ENCODE results near the gene OSBPL9.

Gene OSBPL9

DNA sequence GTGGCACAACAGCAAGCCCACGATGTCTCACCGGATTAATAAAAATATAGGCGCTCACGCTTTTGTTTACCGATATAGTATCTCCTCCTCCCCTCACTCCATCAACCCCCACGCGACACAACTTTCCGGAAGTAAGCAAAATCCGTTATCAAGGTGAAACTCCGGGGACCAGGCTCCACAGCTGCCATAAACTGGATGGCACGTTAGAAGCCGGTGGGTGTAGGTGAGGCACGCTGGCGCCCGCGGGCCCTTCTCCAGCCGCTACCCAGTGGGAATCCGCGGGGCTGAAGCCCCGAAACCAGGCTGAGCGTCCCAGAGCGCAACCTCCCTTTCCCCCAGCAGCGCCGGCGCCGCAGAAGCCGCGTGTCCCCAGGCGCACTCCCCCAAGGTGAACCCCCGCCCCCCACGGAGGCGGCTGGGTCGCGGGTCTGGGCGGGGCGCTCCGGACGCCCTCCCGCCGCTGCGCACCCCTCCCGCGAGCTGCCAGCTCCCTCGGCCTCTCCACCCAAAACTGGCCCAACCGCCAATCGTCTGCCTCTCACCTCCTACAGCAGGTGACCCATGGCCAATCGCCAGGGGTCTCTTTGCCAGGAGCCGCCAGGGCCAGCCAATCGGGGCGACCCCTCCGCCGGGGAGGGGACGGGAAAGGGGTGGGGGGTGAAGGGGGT lies 112.4 kb downstream of the OSBPL9 start (continued):
- TF ChIP-seq, protein P1, sequence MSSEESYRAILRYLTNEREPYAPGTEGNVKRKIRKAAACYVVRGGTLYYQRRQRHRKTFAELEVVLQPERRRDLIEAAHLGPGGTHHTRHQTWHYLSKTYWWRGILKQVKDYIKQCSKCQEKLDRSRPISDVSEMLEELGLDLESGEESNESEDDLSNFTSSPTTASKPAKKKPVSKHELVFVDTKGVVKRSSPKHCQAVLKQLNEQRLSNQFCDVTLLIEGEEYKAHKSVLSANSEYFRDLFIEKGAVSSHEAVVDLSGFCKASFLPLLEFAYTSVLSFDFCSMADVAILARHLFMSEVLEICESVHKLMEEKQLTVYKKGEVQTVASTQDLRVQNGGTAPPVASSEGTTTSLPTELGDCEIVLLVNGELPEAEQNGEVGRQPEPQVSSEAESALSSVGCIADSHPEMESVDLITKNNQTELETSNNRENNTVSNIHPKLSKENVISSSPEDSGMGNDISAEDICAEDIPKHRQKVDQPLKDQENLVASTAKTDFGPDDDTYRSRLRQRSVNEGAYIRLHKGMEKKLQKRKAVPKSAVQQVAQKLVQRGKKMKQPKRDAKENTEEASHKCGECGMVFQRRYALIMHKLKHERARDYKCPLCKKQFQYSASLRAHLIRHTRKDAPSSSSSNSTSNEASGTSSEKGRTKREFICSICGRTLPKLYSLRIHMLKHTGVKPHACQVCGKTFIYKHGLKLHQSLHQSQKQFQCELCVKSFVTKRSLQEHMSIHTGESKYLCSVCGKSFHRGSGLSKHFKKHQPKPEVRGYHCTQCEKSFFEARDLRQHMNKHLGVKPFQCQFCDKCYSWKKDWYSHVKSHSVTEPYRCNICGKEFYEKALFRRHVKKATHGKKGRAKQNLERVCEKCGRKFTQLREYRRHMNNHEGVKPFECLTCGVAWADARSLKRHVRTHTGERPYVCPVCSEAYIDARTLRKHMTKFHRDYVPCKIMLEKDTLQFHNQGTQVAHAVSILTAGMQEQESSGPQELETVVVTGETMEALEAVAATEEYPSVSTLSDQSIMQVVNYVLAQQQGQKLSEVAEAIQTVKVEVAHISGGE (tag by site-specific recombination; conservative IDR thresholded peaks at IDR 0.05; ENCODE audit: low read depth) = peak; percentile 66
- TF ChIP-seq ZNF416 (tag by site-specific recombination; IDR thresholded peaks at IDR 0.05) = no peak
- no peak for TF ChIP-seq ZNF768 (tag by site-specific recombination; IDR thresholded peaks at IDR 0.05)
- TF ChIP-seq HOXD13 (CRISPR knock-in tag; IDR thresholded peaks at IDR 0.05; ENCODE audit: borderline replicate concordance) = no peak
- no peak for TF ChIP-seq ZNF433 (tag by site-specific recombination; IDR thresholded peaks at IDR 0.05; ENCODE audit: low read depth)
- TF ChIP-seq ZNF155 (tag by site-specific recombination; IDR thresholded peaks at IDR 0.05) = no peak
- TF ChIP-seq ZNF791 (tag by site-specific recombination; IDR thresholded peaks at IDR 0.05) = no peak
- no peak for TF ChIP-seq ZNF514 (tag by site-specific recombination; IDR thresholded peaks at IDR 0.05)
- TF ChIP-seq ZNF274 (IDR thresholded peaks at IDR 0.05; ENCODE audit: low read length) = no peak
- no peak for TF ChIP-seq ZNF274 (tag by site-specific recombination; IDR thresholded peaks at IDR 0.05; ENCODE audit: borderline replicate concordance)
- TF ChIP-seq SALL2 (tag by site-specific recombination; IDR thresholded peaks at IDR 0.05; ENCODE audit: borderline replicate concordance) = no peak
- TF ChIP-seq ZNF423 (tag by site-specific recombination; IDR thresholded peaks at IDR 0.05) = peak; percentile 86
- TF ChIP-seq, protein P2, sequence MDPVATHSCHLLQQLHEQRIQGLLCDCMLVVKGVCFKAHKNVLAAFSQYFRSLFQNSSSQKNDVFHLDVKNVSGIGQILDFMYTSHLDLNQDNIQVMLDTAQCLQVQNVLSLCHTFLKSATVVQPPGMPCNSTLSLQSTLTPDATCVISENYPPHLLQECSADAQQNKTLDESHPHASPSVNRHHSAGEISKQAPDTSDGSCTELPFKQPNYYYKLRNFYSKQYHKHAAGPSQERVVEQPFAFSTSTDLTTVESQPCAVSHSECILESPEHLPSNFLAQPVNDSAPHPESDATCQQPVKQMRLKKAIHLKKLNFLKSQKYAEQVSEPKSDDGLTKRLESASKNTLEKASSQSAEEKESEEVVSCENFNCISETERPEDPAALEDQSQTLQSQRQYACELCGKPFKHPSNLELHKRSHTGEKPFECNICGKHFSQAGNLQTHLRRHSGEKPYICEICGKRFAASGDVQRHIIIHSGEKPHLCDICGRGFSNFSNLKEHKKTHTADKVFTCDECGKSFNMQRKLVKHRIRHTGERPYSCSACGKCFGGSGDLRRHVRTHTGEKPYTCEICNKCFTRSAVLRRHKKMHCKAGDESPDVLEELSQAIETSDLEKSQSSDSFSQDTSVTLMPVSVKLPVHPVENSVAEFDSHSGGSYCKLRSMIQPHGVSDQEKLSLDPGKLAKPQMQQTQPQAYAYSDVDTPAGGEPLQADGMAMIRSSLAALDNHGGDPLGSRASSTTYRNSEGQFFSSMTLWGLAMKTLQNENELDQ (tag by site-specific recombination; IDR thresholded peaks at IDR 0.05; ENCODE audit: low read depth) = no peak
- 0 out of 2 replicates have a peak, but pooled peaks have one; percentile 64 for TF ChIP-seq REPIN1 (tag by site-specific recombination; IDR thresholded peaks at IDR 0.05; ENCODE audit: low read depth)
- TF ChIP-seq ZNF704 (tag by site-specific recombination; IDR thresholded peaks at IDR 0.05) = no peak
- TF ChIP-seq ZNF529 (tag by site-specific recombination; IDR thresholded peaks at IDR 0.05; ENCODE audit: insufficient replicate concordance) = no peak
- TF ChIP-seq, protein P3, sequence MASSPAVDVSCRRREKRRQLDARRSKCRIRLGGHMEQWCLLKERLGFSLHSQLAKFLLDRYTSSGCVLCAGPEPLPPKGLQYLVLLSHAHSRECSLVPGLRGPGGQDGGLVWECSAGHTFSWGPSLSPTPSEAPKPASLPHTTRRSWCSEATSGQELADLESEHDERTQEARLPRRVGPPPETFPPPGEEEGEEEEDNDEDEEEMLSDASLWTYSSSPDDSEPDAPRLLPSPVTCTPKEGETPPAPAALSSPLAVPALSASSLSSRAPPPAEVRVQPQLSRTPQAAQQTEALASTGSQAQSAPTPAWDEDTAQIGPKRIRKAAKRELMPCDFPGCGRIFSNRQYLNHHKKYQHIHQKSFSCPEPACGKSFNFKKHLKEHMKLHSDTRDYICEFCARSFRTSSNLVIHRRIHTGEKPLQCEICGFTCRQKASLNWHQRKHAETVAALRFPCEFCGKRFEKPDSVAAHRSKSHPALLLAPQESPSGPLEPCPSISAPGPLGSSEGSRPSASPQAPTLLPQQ (tag by site-specific recombination; IDR thresholded peaks at IDR 0.05) = peak; percentile 63
- TF ChIP-seq ZNF404 (tag by site-specific recombination; IDR thresholded peaks at IDR 0.05) = no peak
- no peak for TF ChIP-seq ZSCAN16 (tag by site-specific recombination; IDR thresholded peaks at IDR 0.05)
- TF ChIP-seq ZNF302 (tag by site-specific recombination; IDR thresholded peaks at IDR 0.05; ENCODE audit: low read depth) = no peak
- TF ChIP-seq ZNF112 (tag by site-specific recombination; IDR thresholded peaks at IDR 0.05) = no peak
- no peak for TF ChIP-seq ZFP69B (tag by site-specific recombination; IDR thresholded peaks at IDR 0.05)
- TF ChIP-seq ZNF184 (tag by site-specific recombination; IDR thresholded peaks at IDR 0.05) = no peak
- no peak for TF ChIP-seq ZNF157 (tag by site-specific recombination; IDR thresholded peaks at IDR 0.05)
- no peak for TF ChIP-seq YY2 (tag by site-specific recombination; IDR thresholded peaks at IDR 0.05)
- TF ChIP-seq, protein P4, sequence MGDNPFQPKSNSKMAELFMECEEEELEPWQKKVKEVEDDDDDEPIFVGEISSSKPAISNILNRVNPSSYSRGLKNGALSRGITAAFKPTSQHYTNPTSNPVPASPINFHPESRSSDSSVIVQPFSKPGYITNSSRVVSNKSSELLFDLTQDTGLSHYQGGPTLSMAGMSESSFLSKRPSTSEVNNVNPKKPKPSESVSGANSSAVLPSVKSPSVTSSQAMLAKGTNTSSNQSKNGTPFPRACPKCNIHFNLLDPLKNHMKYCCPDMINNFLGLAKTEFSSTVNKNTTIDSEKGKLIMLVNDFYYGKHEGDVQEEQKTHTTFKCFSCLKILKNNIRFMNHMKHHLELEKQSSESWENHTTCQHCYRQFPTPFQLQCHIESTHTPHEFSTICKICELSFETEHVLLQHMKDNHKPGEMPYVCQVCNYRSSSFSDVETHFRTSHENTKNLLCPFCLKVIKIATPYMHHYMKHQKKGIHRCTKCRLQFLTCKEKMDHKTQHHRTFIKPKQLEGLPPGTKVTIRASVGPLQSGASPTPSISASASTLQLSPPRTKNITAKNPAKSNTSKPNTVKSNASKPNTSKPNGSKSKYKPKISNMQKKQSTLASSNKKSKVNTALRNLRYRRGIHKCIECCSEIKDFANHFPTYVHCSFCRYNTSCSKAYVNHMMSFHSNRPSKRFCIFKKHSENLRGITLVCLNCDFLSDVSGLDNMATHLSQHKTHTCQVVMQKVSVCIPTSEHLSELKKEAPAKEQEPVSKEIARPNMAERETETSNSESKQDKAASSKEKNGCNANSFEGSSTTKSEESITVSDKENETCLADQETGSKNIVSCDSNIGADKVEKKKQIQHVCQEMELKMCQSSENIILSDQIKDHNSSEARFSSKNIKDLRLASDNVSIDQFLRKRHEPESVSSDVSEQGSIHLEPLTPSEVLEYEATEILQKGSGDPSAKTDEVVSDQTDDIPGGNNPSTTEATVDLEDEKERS (tag by site-specific recombination; IDR thresholded peaks at IDR 0.05) = no peak
- TF ChIP-seq ZNF645 (tag by site-specific recombination; IDR thresholded peaks at IDR 0.05) = no peak
- TF ChIP-seq ZNF623 (tag by site-specific recombination; IDR thresholded peaks at IDR 0.05) = no peak; the same call in 1 of the 2 replicates

All from HEK293 (cell line).